HFF-Myc (cell line): Measurements from ENCODE around the gene PIH1D2.

Source experiments
- DNase-seq: peaks from one replicate; pipeline ENCODE4 v3.0.0-alpha.2; 2011; ENCODE audit warnings: low read depth; ENCODE audit errors: extremely low read depth
- H3K4me3 ChIP-seq: replicated peaks from 2 replicates; pipeline ENCODE4 v1.5.1; 2011; ENCODE audit warnings: low read depth, mild to moderate bottlenecking, control low read depth, low read length
- CTCF ChIP-seq: IDR thresholded peaks from 2 replicates; pipeline ENCODE4 v1.5.1; 2012; ENCODE audit warnings: mild to moderate bottlenecking, low read depth, low read length, control low read depth; ENCODE audit errors: missing control alignments

PIH1D2 gene

DNA sequence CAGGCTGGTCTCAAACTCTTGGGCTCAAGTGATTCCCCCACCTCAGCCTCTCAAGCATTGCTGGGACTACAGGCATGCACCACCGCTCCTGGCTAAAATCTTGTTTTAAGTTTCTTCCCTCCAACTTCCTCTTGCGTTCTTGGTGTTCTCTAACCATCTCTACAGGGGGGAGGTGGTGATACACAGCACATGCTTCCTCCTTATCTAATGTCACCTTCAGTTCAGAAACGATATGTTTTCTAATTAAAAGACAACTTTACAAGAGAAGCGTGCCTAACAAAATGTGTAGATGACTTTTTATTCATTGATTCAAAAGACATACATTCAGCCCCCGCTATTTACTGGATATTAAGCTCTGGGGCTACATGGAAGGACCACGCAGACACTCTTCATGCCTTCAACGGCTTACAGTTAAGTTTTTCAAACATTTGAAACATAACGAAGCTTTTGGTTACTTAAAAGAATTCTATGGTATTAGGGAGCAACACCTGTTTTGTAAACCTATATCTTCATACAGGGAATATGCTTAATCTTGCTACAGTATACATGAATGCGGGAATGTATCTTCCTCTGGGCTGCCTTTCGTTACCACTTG, 49.5 kb downstream of the PIH1D2 start:
- TF ChIP-seq CTCF, result no peak
- H3K4me3 ChIP-seq, result peak overlapping the region; percentile 63
- DNase-seq, result no peak

GRCh38 chr11:112023104-112023503, 50.7 kb downstream of the PIH1D2 start:
- no peak for TF ChIP-seq CTCF
- no peak for DNase-seq
- H3K4me3 ChIP-seq, result no peak overlapping the region

DNA sequence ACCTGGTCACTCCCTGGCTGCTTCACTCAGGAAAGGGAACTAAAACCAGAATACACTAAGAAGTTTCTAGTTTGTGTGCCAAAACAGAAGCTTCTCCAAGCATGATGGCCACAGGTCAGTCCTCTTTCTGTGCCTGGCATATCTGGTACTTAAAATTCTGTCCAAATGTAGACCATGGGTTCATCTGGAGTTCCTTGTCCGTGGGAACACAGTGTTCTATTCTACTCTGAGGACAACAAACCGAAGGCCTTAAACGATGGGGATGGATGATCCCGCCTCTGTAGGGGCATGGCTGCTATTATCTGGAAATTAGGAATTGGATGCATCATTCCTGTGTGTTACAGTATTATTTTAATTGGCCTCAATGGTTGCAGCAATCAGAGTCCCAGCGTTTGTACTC, 54.8 kb downstream of the PIH1D2 start:
- no peak for TF ChIP-seq CTCF
- DNase-seq, result no peak
- no peak overlapping the region for H3K4me3 ChIP-seq
